K562 (cell line): ENCODE data around the gene TMEM132D. TPM values are rescaled to one million over a fixed set of nuclear protein-coding genes. Genes with fewer than 3 reads are reported as not detected.

Experiments
- ATAC-seq: fragments of 200-7000 bp; cut with Tn5 transposase; 3 replicates; pipeline ENCODE4 v1.9.1; 2020; ENCODE audit warnings: moderate library complexity
- BruUV-seq: library from RNA; stranded (reverse); fragments of 400-500 nt; replicated peaks from 2 replicates; lab custom pipeline; 2021; lab: Mats Ljungman, UMichigan
- CTCF ChIA-PET: fragments of 300-600 bp; formaldehyde crosslinking; extraction: SDS; loops from one replicate; lab custom pipeline; 2021; ENCODE audit warnings: low intra/inter-chr PET ratio; lab: Yijun Ruan, JAX
- POLR2A ChIA-PET: fragments of 300-600, 350-650 bp; sonication (Branson Sonifier 250); formaldehyde crosslinking; extraction: SDS; loops from one replicate; lab custom pipeline; 2021; ENCODE audit warnings: antibody characterized with exemption, inconsistent platforms; lab: Yijun Ruan, JAX
- DNase-seq, 4 experiments: peaks; one replicate each; pipeline versions ENCODE4 v3.0.0 to v3.0.0-alpha.2; 2011 to 2018; ENCODE audit warnings: low spot score in 3 of 4, mixed read lengths in 3 of 4; ENCODE audit errors: extremely low read depth in 1 of 4
- FAIRE-seq: peaks from 2 replicates; lab custom pipeline; 2011; peaks lifted over from hg19 to GRCh38; lab: Jason Lieb, UNC
- H2AFZ ChIP-seq: 2 replicates; pipeline ENCODE4 v1.6.0; 2011; ENCODE audit warnings: low read depth, low read length, control low read depth, inconsistent platforms
- H3K27ac ChIP-seq: fragments of 200-600 bp; 3 replicates; pipeline ENCODE4 v1.8.0; 2011; ENCODE audit warnings: low read depth, mild to moderate bottlenecking, control low read depth, inconsistent platforms, low read length, moderate library complexity, mixed read lengths; ENCODE audit errors: extremely low read depth
- H3K27me3 ChIP-seq, 2 experiments: fragments of 300-600 bp in 1 of 2; 2 replicates in 1 of 2; 3 replicates in 1 of 2; pipeline versions ENCODE4 v1.6.0 to v1.8.0; 2011; ENCODE audit warnings: inconsistent platforms in 2 of 2, low read length in 2 of 2, mild to moderate bottlenecking in 1 of 2, mixed read lengths in 1 of 2, moderate library complexity in 1 of 2; ENCODE audit not compliant: control insufficient read depth in 2 of 2, insufficient read depth in 2 of 2
- H3K36me3 ChIP-seq: fragments of 300-600 bp; 3 replicates; pipeline ENCODE4 v1.8.0; 2011; ENCODE audit warnings: mild to moderate bottlenecking, low read length, inconsistent platforms; ENCODE audit not compliant: control insufficient read depth, insufficient read depth
- H3K4me1 ChIP-seq, 2 experiments: fragments of 200-600 bp in 1 of 2; replicated peaks in 1 of 2; 2 replicates in 1 of 2; 3 replicates in 1 of 2; pipeline versions ENCODE4 v1.5.1 to v1.8.0; 2011; ENCODE audit warnings: inconsistent platforms in 2 of 2, low read length in 2 of 2, mild to moderate bottlenecking in 1 of 2, mixed read lengths in 1 of 2, moderate library complexity in 1 of 2; ENCODE audit not compliant: control insufficient read depth in 2 of 2, insufficient read depth in 2 of 2
- H3K4me2 ChIP-seq: 2 replicates; pipeline ENCODE4 v1.6.1; 2011; ENCODE audit warnings: low read length, control low read depth, inconsistent platforms, mixed read lengths; ENCODE audit not compliant: insufficient read depth
- H3K4me3 ChIP-seq: fragments of 200-600 bp; sonication (generic), shearing (Covaris generic); 2 replicates; pipeline ENCODE4 v1.5.1; 2016; ENCODE audit warnings: control low read depth, inconsistent platforms
- H3K79me2 ChIP-seq: fragments of 200-600 bp; 3 replicates; pipeline ENCODE4 v1.8.0; 2011; ENCODE audit warnings: low read length, inconsistent platforms; ENCODE audit not compliant: control insufficient read depth, insufficient read depth
- H3K9ac ChIP-seq, 2 experiments: 2 replicates each; pipeline versions ENCODE4 v1.6.0 to v1.6.1; 2011; ENCODE audit warnings: low read depth in 2 of 2, low read length in 2 of 2, control low read depth in 1 of 2, inconsistent platforms in 1 of 2, mild to moderate bottlenecking in 1 of 2, mixed read lengths in 1 of 2; ENCODE audit not compliant: insufficient read depth in 1 of 2
- H3K9me1 ChIP-seq: one replicate; pipeline ENCODE4 v1.6.0; 2011; ENCODE audit warnings: inconsistent platforms, mild to moderate bottlenecking, low read length, moderate library complexity; ENCODE audit not compliant: control insufficient read depth, insufficient read depth
- H3K9me3 ChIP-seq: replicated peaks from 2 replicates; pipeline ENCODE4 v1.5.1; 2011; ENCODE audit warnings: low read depth, low read length, inconsistent platforms; ENCODE audit not compliant: control insufficient read depth, insufficient read depth
- H4K20me1 ChIP-seq: replicated peaks from 2 replicates; pipeline ENCODE4 v1.6.1; 2011; ENCODE audit warnings: low read length, inconsistent platforms, mixed read lengths; ENCODE audit not compliant: control insufficient read depth, insufficient read depth
- ADNP ChIP-seq: fragments of 200-800 bp; sonication (Bioruptor generic); IDR thresholded peaks from 2 replicates; pipeline ENCODE4 v1.6.1; 2016; ENCODE audit warnings: missing genetic modification characterization, missing compliant biosample characterization
- ATF3 ChIP-seq, 2 experiments: fragments of 450-650 bp in 1 of 2; sonication (generic) in 1 of 2; formaldehyde crosslinking in 1 of 2; IDR thresholded peaks in 1 of 2; conservative IDR thresholded peaks in 1 of 2; 2 replicates each; pipeline versions ENCODE4 v1.6.1 to v1.8.1; 2016 to 2023; ENCODE audit warnings: mild to moderate bottlenecking in 2 of 2, moderate library complexity in 2 of 2, inconsistent platforms in 1 of 2, missing genetic modification reagents in 1 of 2
- DDX20 ChIP-seq: fragments of 450-650 bp; IDR thresholded peaks from 2 replicates; pipeline ENCODE4 v1.6.1; 2016; ENCODE audit warnings: missing genetic modification characterization, low read depth, mild to moderate bottlenecking, missing compliant biosample characterization, moderate library complexity
- GTF2F1 ChIP-seq: IDR thresholded peaks from 2 replicates; pipeline ENCODE4 v1.6.1; 2011; ENCODE audit warnings: low read depth, low read length, improper control_type of control experiment
- HMG20B ChIP-seq: fragments of 250-450 bp; sonication (Bioruptor Pico); IDR thresholded peaks from 2 replicates; pipeline ENCODE4 v1.5.0; 2021; ENCODE audit warnings: mild to moderate bottlenecking
- HNRNPUL1 ChIP-seq: fragments of 200-400 bp; formaldehyde crosslinking; IDR thresholded peaks from 2 replicates; pipeline ENCODE4 v1.6.1; 2017; ENCODE audit warnings: low read length
- MYNN ChIP-seq, 2 experiments: sonication (generic); formaldehyde crosslinking in 1 of 2; IDR thresholded peaks; 2 replicates each; pipeline versions ENCODE4 v1.5.0 to v1.6.1; 2016 to 2020; ENCODE audit warnings: antibody characterized with exemption in 1 of 2, missing genetic modification reagents in 1 of 2
- TGIF2 ChIP-seq: sonication (generic); formaldehyde crosslinking; IDR thresholded peaks from 2 replicates; pipeline ENCODE4 v1.8.1; 2022; ENCODE audit warnings: mild to moderate bottlenecking, missing genetic modification reagents, moderate library complexity
- TRIM24 ChIP-seq, 2 experiments: fragments of 450-650 bp; IDR thresholded peaks; 2 replicates each; pipeline ENCODE4 v1.6.1; 2016
- WGBS: fragments of 100-300 bp; shearing (Covaris generic); methylation state at CpG from one replicate; pipeline ENCODE4 v1.1.6; 2016; ENCODE audit warnings: low coverage, mixed read lengths; ENCODE audit not compliant: insufficient coverage; ENCODE audit errors: missing lambda C conversion rate; 5-methylcytosine and 5-hydroxymethylcytosine counted together
- in situ Hi-C: fragments of 300-500 bp; cut with MboI; formaldehyde crosslinking; loops from 4 replicates; pipeline ENCODE4 v1.15.0; 2018; ENCODE audit warnings: inconsistent platforms, mixed read lengths
- intact Hi-C: fragments of 100-400 bp; cut with micrococcal nuclease; formaldehyde crosslinking; loops from 2 replicates; pipeline ENCODE4 v1.14.2; 2022
- polyA plus RNA-seq, 8 experiments: library from polyadenylated mRNA; depleted of rRNA in 4 of 8; stranded (reverse) in 5 of 8; unstranded in 3 of 8; fragments of >200 nt; fragmentation: Nextera tagmentation in 2 of 8; fragmentation: Illumina TruSeq in 1 of 8; extraction: Ambion mirVana in 2 of 8; extraction: Trizol in 1 of 8; gene quantifications; 2 replicates each; pipeline versions ENCODE4 v1.2.1 to v1.2.3, GENCODE V29; 2011 to 2014; ENCODE audit warnings: inconsistent platforms in 1 of 8, missing spikeins in 1 of 8
- total RNA-seq, 7 experiments: library from RNA; depleted of rRNA in 6 of 7; stranded (reverse); fragments of >200 nt in 6 of 7; fragmentation: Illumina TruSeq in 2 of 7; extraction: Trizol in 2 of 7; gene quantifications; 2 replicates each; pipeline versions ENCODE4 v1.2.1 to v1.2.3, GENCODE V29; 2011 to 2021; ENCODE audit warnings: low replicate concordance in 1 of 7

Gene TMEM132D
- total and polyA plus RNA-seq, 9 of the 15 experiments (the other 6 are each of a cell fraction or from before 2014, with no cell fraction given), result not detected

- ChIA-PET POLR2A (no interaction called here), CTCF (no interaction called here)
- H3K4me2 ChIP-seq, result no peak overlapping the region
- intact Hi-C loops (no loop called here), in situ Hi-C loops (no loop called here)
- no peak overlapping the region for H3K27ac ChIP-seq
- DNase-seq (no peak), ATAC-seq (no peak), FAIRE-seq (no peak)
- H3K9me3 ChIP-seq, result no peaks in the 10 kb centered on the region
- H4K20me1 ChIP-seq, result no peaks in the 10 kb centered on the region
- WGBS, result 4% methylated on average over 6 of the region's 6 CpGs
- no peak overlapping the region for H2AFZ ChIP-seq
- no peaks in the 10 kb centered on the region for H3K36me3 ChIP-seq
- H3K4me3 ChIP-seq, result no peak overlapping the region
- H3K27me3 ChIP-seq, result peaks cover 0 to 4% of the 10 kb centered on the region in 2 experiments; a peak in 1 of 5 replicates
- TF ChIP-seq MYNN (IDR thresholded peaks at IDR 0.05), result no peak
- TF ChIP-seq MYNN (CRISPR knock-in tag; IDR thresholded peaks at IDR 0.05), result no peak
- H3K9ac ChIP-seq, result no peak overlapping the region
- H3K79me2 ChIP-seq, result no peaks in the 10 kb centered on the region
- no peaks in the 10 kb centered on the region for H3K9me1 ChIP-seq
- no TSS peak for BruUV-seq
- H3K4me1 ChIP-seq, result no peaks in the 10 kb centered on the region
These were observed 150.2 kb downstream of the TMEM132D start for GRCh38 chr12:129753586-129753985.

DNA sequence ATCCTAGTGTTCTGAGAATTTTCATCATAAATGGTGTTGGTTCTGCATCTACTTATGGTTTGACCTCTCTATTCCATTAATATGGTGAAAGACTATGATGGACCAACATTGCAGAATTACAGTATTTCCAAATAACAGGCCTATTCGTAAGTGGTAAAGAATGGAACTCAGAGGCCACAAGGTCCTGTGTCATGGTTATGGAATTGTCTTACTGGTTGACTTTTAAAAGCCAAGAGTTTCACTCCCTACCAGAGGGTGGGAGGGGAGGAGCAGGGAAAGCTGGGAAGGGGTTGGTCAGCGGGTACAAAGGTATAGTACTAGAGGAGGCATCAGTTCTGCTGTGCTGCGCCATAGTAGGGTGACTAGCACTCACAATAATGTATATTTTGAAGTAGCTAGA lies 153.4 kb downstream of the TMEM132D start:
- H3K9ac ChIP-seq, result no peak overlapping the region
- H4K20me1 ChIP-seq, result no peaks in the 10 kb centered on the region
- intact Hi-C loops (no loop called here), in situ Hi-C loops (no loop called here)
- TF ChIP-seq MYNN (IDR thresholded peaks at IDR 0.05), result no peak
- TF ChIP-seq MYNN (CRISPR knock-in tag; IDR thresholded peaks at IDR 0.05), result no peak
- no peak for TF ChIP-seq TRIM24 (IDR thresholded peaks at IDR 0.05)
- TF ChIP-seq TGIF2 (CRISPR knock-in tag), result no peak
- TF ChIP-seq HNRNPUL1, result no peak
- TF ChIP-seq ADNP (tag), result no peak
- no peak for TF ChIP-seq HMG20B (CRISPR knock-in tag)
- TF ChIP-seq GTF2F1, result no peak
- no peak for TF ChIP-seq ATF3 (IDR thresholded peaks at IDR 0.05)
- no peak for TF ChIP-seq ATF3 (CRISPR knock-in tag; conservative IDR thresholded peaks at IDR 0.05)
- TF ChIP-seq DDX20 (tag), result no peak
- H3K27me3 ChIP-seq, result peaks cover 0 to 19% of the 10 kb centered on the region in 2 experiments; a peak in 2 of 5 replicates
- no peak overlapping the region for H2AFZ ChIP-seq
- H3K9me1 ChIP-seq, result no peaks in the 10 kb centered on the region
- BruUV-seq, result no TSS peak
- no peak for ATAC-seq
- no peaks in the 10 kb centered on the region for H3K9me3 ChIP-seq
- FAIRE-seq, result no peak
- 3% methylated on average over 3 of the region's 3 CpGs for WGBS
- POLR2A ChIA-PET, result no interaction called here
- no peaks in the 10 kb centered on the region for H3K79me2 ChIP-seq
- H3K36me3 ChIP-seq, result no peaks in the 10 kb centered on the region
- DNase-seq, result no peak
- H3K27ac ChIP-seq, result no peak overlapping the region
- no peak overlapping the region for H3K4me3 ChIP-seq
- CTCF ChIA-PET, result no interaction called here
- H3K4me2 ChIP-seq, result no peak overlapping the region
- H3K4me1 ChIP-seq, result no peaks in the 10 kb centered on the region
